ENCODE results near the gene GGACT.
A peak's percentile ranks its signal among the peaks of the same experiment; 100 is the strongest.

Gene GGACT

DNA sequence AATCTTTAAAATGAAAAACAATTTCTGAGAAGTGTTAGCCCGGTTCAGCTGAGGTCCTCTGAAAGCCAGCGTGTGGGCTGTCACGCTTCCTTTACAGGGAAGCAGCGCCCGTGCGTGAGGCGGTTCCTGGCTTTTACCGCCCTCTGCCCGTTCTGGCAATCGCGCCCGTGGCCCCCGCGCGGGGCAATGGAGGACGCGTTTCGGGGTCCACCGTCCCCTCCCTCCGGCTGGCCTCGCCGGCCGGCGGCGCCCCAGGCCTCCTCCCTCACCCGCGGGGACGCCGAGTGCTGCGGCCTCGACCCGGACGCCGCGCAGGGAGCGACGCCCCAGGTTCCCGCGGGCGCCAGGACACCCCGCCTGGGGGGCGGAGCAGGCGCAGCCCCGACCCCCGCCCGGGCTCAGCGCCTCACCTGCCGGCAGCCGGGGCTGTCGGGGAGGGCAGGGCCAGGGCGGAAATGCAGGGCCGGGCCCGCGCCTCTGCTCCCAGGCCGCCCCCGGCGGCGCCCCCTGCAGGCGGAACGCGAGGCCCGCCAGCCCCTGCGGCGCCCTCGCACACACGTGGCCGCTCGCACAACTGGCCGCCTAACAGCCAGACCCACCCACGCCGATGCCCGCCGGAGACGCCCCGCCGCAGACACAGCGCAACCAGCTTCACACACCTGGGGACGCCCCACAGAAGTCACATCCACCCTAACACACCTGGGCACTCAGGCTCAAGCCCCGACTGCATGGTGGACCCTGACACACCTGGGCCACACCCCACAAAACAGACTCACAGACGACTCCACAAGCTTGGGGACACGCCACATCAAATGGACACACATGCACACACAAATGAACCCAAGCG lies at the start of gene GGACT:
TSS of gene GGACT (minus strand) at position 459 of the 847 bp plus-strand sequence. CDS start 56,198 bp downstream, outside the sequence.
- TF ChIP-seq, protein P1, sequence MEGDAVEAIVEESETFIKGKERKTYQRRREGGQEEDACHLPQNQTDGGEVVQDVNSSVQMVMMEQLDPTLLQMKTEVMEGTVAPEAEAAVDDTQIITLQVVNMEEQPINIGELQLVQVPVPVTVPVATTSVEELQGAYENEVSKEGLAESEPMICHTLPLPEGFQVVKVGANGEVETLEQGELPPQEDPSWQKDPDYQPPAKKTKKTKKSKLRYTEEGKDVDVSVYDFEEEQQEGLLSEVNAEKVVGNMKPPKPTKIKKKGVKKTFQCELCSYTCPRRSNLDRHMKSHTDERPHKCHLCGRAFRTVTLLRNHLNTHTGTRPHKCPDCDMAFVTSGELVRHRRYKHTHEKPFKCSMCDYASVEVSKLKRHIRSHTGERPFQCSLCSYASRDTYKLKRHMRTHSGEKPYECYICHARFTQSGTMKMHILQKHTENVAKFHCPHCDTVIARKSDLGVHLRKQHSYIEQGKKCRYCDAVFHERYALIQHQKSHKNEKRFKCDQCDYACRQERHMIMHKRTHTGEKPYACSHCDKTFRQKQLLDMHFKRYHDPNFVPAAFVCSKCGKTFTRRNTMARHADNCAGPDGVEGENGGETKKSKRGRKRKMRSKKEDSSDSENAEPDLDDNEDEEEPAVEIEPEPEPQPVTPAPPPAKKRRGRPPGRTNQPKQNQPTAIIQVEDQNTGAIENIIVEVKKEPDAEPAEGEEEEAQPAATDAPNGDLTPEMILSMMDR (IDR thresholded peaks at IDR 0.05; ENCODE audit: insufficient read depth, low read depth, low read length, missing control alignments) = peak; percentile 25
- DNase-seq (ENCODE audit: low read depth) = peak; percentile 69
- H3K4me3 ChIP-seq (ENCODE audit: low read length) = peak within 1 kb of the TSS; percentile 54

DNA sequence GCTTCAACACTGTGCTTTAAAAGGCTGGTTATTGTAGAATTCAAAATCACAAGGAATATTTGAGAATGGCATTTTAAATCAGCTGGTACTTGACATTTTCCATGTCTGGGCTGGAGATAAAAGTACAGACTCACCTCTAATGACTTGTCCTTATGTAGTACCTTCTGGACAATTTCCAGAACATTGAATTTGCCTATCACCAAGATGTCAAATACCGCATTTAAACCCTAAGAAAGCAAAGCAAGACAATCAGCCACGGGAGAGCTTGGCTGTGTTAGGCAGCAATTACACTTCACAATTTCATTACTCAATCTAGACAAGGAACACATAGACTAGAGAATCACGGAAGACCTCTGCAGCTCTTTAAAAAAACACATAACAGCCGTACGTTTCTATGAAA lies 49.2 kb upstream of the GGACT start:
- TF ChIP-seq, protein P1 (IDR thresholded peaks at IDR 0.05; ENCODE audit: insufficient read depth, low read depth, low read length, missing control alignments) = no peak
- H3K4me3 ChIP-seq (ENCODE audit: low read length) = no peak overlapping the region
- no peak for DNase-seq (ENCODE audit: low read depth)

DNA sequence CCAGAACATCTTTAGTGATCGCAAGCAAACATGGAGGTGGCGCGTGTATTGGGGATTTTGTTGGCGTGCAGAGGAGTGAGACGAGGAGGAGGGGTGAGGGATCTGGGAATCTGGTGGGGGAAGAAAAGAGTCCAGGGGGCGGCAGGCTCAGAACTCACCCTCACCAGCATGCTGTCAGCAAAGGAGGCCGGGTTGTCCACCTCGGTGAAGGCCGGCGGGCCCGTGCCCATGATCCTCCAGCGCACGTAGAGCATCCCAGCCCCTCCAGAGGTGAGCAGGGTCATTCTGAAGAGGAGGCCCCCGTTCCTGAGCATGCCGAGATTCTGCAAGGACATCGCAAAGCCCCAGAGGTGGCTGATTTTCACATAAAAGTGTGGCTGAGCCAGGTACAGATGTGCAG lies 48.8 kb upstream of the GGACT start:
- DNase-seq (ENCODE audit: low read depth) = no peak
- H3K4me3 ChIP-seq (ENCODE audit: low read length) = no peak overlapping the region
- TF ChIP-seq, protein P1 (IDR thresholded peaks at IDR 0.05; ENCODE audit: insufficient read depth, low read depth, low read length, missing control alignments) = no peak

DNA sequence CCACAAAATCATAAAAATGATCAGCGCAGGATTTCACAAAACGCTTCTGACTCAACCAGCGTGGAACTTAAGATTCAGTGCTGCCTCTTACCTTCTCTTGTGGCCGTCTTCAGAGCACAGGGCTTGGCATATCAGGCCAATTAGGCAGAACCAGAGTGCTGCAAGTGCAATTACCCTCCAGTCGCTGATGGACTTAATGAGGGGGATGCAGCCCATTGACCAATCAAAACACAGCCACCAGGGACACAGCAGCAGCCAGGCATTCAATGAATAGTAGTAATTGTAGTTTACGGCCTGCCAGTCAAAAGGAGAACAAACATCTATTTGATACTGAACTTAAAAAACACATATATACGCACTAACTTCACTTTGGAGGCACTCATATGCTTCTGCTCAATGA lies 47.9 kb upstream of the GGACT start:
- TF ChIP-seq, protein P1 (IDR thresholded peaks at IDR 0.05; ENCODE audit: insufficient read depth, low read depth, low read length, missing control alignments) = no peak
- DNase-seq (ENCODE audit: low read depth) = no peak

DNA sequence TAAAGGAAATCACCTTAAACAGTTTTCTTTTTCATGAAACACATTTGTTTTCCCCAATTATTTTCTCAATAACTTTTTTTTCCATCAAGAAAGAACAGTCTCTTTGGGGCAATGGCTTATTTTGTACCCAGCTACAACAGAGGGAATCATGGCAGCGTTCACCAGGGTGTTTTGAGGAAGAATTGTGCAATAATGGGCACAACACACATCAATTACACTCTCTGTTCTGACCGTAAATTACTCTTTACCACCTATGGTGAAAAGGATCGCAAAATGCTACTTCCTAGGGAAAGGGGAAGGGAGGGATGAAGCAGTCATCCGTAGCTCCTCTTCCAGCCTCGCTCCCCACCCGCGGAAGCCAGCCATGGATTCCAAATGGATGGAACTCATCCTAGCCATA lies 47.4 kb upstream of the GGACT start:
- TF ChIP-seq, protein P1 (IDR thresholded peaks at IDR 0.05; ENCODE audit: insufficient read depth, low read depth, low read length, missing control alignments) = no peak
- no peak for DNase-seq (ENCODE audit: low read depth)
- H3K4me3 ChIP-seq (ENCODE audit: low read length) = no peak overlapping the region

More for the DNA sequence above, 47.9 kb upstream of the GGACT start:
- no peak overlapping the region for H3K4me3 ChIP-seq (ENCODE audit: low read length)

DNA sequence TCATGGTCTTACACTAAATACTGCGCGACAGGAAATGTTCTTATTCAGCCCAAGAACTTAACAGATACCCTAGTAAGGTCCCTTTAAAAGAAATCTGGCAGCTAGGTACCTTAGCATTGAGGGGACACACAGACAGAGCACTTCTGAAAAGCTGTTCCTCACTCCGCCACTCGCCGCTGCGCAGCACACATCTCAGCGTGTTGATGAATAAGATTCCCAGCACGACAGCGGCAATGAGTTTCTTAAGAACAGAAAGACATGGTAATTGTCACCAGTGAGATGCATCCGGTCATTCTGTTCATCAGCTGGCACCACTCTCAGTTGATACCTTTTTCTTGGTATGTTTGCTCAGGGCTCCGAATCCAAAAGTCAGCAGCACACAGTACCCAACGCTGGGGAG lies 46.1 kb upstream of the GGACT start:
- TF ChIP-seq, protein P1 (IDR thresholded peaks at IDR 0.05; ENCODE audit: insufficient read depth, low read depth, low read length, missing control alignments) = no peak
- DNase-seq (ENCODE audit: low read depth) = no peak
- H3K4me3 ChIP-seq (ENCODE audit: low read length) = no peak overlapping the region

DNA sequence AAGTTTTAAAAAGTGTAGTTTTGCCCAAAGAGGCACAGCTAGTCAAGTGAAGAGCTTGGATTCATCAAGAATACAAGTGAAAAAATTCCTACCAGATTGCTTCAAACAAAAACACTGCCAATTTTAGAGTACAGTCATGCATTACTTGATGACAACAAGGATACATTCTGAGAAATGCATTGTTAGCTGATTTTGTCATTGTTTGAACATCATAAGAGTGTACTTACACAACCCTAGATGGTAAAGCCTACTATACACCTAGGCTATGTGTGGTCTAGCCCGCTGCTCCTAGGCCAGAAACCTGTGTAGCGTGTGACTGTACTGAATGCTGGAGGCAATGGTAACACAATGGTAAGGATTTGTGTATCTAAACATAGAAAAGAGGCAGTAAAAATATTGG lies 44.9 kb upstream of the GGACT start:
- TF ChIP-seq, protein P1 (IDR thresholded peaks at IDR 0.05; ENCODE audit: insufficient read depth, low read depth, low read length, missing control alignments) = no peak
- peak; percentile 98 for DNase-seq (ENCODE audit: low read depth)
- H3K4me3 ChIP-seq (ENCODE audit: low read length) = no peak overlapping the region

Measured in epithelial cell of esophagus (primary cell).